ENCODE data around the gene SH2B2. TPM values are rescaled to one million over a fixed set of nuclear protein-coding genes. Genes with fewer than 3 reads are reported as not detected.

SH2B2 gene
- total and polyA plus RNA-seq, 2 experiments from 2014 or later: 5.6 to 21.9 TPM

DNA sequence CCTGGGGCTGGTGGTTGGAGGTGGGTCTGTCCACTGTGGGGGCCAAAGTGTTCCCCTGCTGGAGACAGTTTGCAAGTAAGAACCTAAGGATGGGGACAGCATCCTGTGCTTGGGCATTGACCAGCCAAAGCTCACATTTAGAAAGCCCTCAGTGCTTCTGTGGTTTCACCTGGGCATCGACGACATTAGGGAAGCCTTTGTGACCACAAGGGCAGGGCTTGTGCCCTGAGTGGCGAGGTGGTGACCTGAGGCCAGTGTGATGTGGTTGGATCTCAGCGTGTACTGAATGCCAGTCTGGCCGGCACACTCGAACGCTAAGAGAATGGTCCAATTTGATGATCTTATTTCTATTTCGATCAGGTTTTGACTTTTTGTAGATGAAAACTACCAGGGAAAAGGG lies 32.1 kb upstream of the SH2B2 start:
- H2AFZ ChIP-seq: no peak overlapping the region
- no peak overlapping the region for H3K27ac Mint-ChIP-seq
- H3K27me3 ChIP-seq (ENCODE audit: insufficient read depth): no peaks in the 10 kb centered on the region
- TF ChIP-seq EZH2phosphoT487 (IDR thresholded peaks at IDR 0.05; ENCODE audit: unreplicated experiment) (no peak), ZNF462 (CRISPR knock-in tag; IDR thresholded peaks at IDR 0.05) (no peak), EZH2 (IDR thresholded peaks at IDR 0.05; ENCODE audit: low read depth, unreplicated experiment) (no peak), POLR2AphosphoS5 (IDR thresholded peaks at IDR 0.05; ENCODE audit: low read depth) (no peak), JUNB (IDR thresholded peaks at IDR 0.05; ENCODE audit: unreplicated experiment) (no peak), ZNF114 (CRISPR knock-in tag; IDR thresholded peaks at IDR 0.05) (no peak), CREB1 (CRISPR knock-in tag; IDR thresholded peaks at IDR 0.05; ENCODE audit: low read depth) (no peak)
- TF ChIP-seq, protein P1, sequence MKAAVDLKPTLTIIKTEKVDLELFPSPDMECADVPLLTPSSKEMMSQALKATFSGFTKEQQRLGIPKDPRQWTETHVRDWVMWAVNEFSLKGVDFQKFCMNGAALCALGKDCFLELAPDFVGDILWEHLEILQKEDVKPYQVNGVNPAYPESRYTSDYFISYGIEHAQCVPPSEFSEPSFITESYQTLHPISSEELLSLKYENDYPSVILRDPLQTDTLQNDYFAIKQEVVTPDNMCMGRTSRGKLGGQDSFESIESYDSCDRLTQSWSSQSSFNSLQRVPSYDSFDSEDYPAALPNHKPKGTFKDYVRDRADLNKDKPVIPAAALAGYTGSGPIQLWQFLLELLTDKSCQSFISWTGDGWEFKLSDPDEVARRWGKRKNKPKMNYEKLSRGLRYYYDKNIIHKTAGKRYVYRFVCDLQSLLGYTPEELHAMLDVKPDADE (IDR thresholded peaks at IDR 0.05): no peak
- peaks cover 24% of the 10 kb centered on the region for H3K27me3 Mint-ChIP-seq (ENCODE audit: insufficient read depth, low read depth, poor library complexity)
- ATAC-seq (no peak), DNase-seq (ENCODE audit: low spot score) (no peak)
- H3K4me3 Mint-ChIP-seq: no peak overlapping the region
- no peaks in the 10 kb centered on the region for H3K79me2 ChIP-seq (replicated peaks; ENCODE audit: insufficient read depth)
- 0 out of 2 replicates have a peak, but pooled peaks cover 11% of the 10 kb centered on the region for H3F3A ChIP-seq (replicated peaks; ENCODE audit: low read depth)
- no peaks in the 10 kb centered on the region for H3K9me3 Mint-ChIP-seq
- no peak overlapping the region for H3K4me3 ChIP-seq
- no peak overlapping the region for H3K27ac ChIP-seq (ENCODE audit: low read depth)
- peaks cover 8% of the 10 kb centered on the region; the same call in 1 of the 2 replicates for H3K36me3 ChIP-seq (ENCODE audit: insufficient read depth)
- 0 out of 2 replicates have a peak, but pooled peaks cover 3% of the 10 kb centered on the region for H4K20me1 ChIP-seq (replicated peaks; ENCODE audit: insufficient read depth)
- H3K36me3 Mint-ChIP-seq (ENCODE audit: low read depth): peaks cover 8% of the 10 kb centered on the region
- H3K9me2 ChIP-seq (ENCODE audit: insufficient read depth): no peaks in the 10 kb centered on the region
- peaks cover 16% of the 10 kb centered on the region for H3K4me1 Mint-ChIP-seq
- peaks cover 9% of the 10 kb centered on the region; the same call in 1 of the 2 replicates for H3K4me1 ChIP-seq (ENCODE audit: insufficient read depth)
- no peak overlapping the region for H3K4me2 ChIP-seq

All from GM23338 (cell line).